Effector memory CD8-positive, alpha-beta T cell (primary cell): ENCODE data around the gene ARHGEF12.

Source experiments
- ATAC-seq: fragments of 150-1000 bp; cut with Tn5 transposase; replicated peaks from 2 replicates; pipeline ENCODE4 v1.10.0; 2021; ENCODE audit warnings: mild to moderate bottlenecking, moderate library complexity
- DNase-seq, 3 experiments: peaks; one replicate each; pipeline ENCODE4 v3.0.0; 2021
- H3K27ac Mint-ChIP-seq, 2 donors: one replicate each; pipeline ENCODE4 v1.8.0; 2022; ENCODE audit warnings: mild to moderate bottlenecking in 2 of 2, mixed read lengths in 2 of 2, moderate library complexity in 2 of 2
- H3K27me3 Mint-ChIP-seq, 2 donors: one replicate each; pipeline ENCODE4 v1.8.0; 2022; ENCODE audit warnings: mixed read lengths in 2 of 2
- H3K36me3 Mint-ChIP-seq: one replicate; pipeline ENCODE4 v1.8.0; 2022; ENCODE audit warnings: mild to moderate bottlenecking, moderate library complexity, mixed read lengths; ENCODE audit not compliant: insufficient read depth
- H3K4me1 Mint-ChIP-seq, 2 donors: one replicate each; pipeline ENCODE4 v1.8.0; 2022; ENCODE audit warnings: low read depth in 2 of 2, mixed read lengths in 2 of 2
- H3K4me3 Mint-ChIP-seq, 2 donors: one replicate each; pipeline ENCODE4 v1.8.0; 2022; ENCODE audit warnings: mild to moderate bottlenecking in 2 of 2, mixed read lengths in 2 of 2, moderate library complexity in 2 of 2
- H3K9me3 Mint-ChIP-seq, 2 donors: one replicate each; pipeline ENCODE4 v1.8.0; 2022; ENCODE audit warnings: mixed read lengths in 2 of 2

ARHGEF12 gene

GRCh38 chr11:120390585-120390922 is 54.3 kb downstream of the ARHGEF12 start:
- Mint-ChIP-seq H3K9me3 (peaks cover 0 to 8% of the 10 kb centered on the region in 2 donors), H3K27me3 (peaks cover 14 to 37% of the 10 kb centered on the region in 2 donors), H3K4me1 (peaks cover 0 to 13% of the 10 kb centered on the region in 2 donors), H3K36me3 (no peaks in the 10 kb centered on the region), H3K27ac (no peak overlapping the region), H3K4me3 (no peak overlapping the region)
- ATAC-seq (no peak), DNase-seq (no peak)

GRCh38 chr11:120391292-120391691 is 55.1 kb downstream of the ARHGEF12 start:
- Mint-ChIP-seq H3K4me1 (peaks cover 0 to 13% of the 10 kb centered on the region in 2 donors), H3K36me3 (no peaks in the 10 kb centered on the region), H3K4me3 (no peak overlapping the region), H3K27me3 (peaks cover 14 to 32% of the 10 kb centered on the region in 2 donors), H3K27ac (no peak overlapping the region), H3K9me3 (peaks cover 0 to 8% of the 10 kb centered on the region in 2 donors)
- DNase-seq (no peak), ATAC-seq (no peak)

GRCh38 chr11:120391854-120392253 is 55.6 kb downstream of the ARHGEF12 start:
- Mint-ChIP-seq H3K36me3 (no peaks in the 10 kb centered on the region), H3K4me3 (no peak overlapping the region), H3K27ac (no peak overlapping the region), H3K9me3 (peaks cover 0 to 8% of the 10 kb centered on the region in 2 donors), H3K4me1 (peaks cover 0 to 13% of the 10 kb centered on the region in 2 donors), H3K27me3 (peaks cover 14 to 32% of the 10 kb centered on the region in 2 donors)
- no peak for ATAC-seq
- DNase-seq = no peak

GRCh38 chr11:120392314-120392713 is 56.1 kb downstream of the ARHGEF12 start:
- Mint-ChIP-seq H3K36me3 (no peaks in the 10 kb centered on the region), H3K27ac (no peak overlapping the region), H3K27me3 (peaks cover 14 to 32% of the 10 kb centered on the region in 2 donors)

DNA sequence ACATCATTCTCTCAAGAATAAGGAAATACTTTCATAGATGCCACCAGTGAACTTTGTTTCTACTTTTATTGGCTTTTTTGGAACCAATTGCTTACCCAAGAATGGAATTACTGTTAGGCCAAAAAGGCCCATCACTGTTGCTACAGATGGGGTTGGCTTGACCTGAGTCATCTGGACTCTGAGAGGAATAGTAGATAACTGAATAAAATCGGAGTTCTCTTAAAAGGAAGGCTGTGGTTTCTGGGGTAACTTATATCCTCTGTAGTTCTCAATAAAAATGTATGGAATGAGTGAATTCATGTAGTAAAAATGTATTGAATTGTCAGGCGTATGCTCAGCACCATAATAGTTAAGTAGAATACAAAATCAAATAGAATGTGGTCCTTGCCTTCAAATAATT is 56.6 kb downstream of the ARHGEF12 start:
- no peak for DNase-seq
- H3K9me3 Mint-ChIP-seq = peaks cover 0 to 8% of the 10 kb centered on the region in 2 donors
- peaks cover 0 to 13% of the 10 kb centered on the region in 2 donors for H3K4me1 Mint-ChIP-seq
- no peak for ATAC-seq
- H3K27ac Mint-ChIP-seq = no peak overlapping the region
- no peaks in the 10 kb centered on the region for H3K36me3 Mint-ChIP-seq
- H3K4me3 Mint-ChIP-seq = no peak overlapping the region
- H3K27me3 Mint-ChIP-seq = peaks cover 14 to 32% of the 10 kb centered on the region in 2 donors

More at GRCh38 chr11:120392314-120392713, 56.1 kb downstream of the ARHGEF12 start:
- no peak for DNase-seq
- ATAC-seq = no peak
- Mint-ChIP-seq H3K4me3 (no peak overlapping the region), H3K9me3 (peaks cover 0 to 8% of the 10 kb centered on the region in 2 donors), H3K4me1 (peaks cover 0 to 13% of the 10 kb centered on the region in 2 donors)

DNA sequence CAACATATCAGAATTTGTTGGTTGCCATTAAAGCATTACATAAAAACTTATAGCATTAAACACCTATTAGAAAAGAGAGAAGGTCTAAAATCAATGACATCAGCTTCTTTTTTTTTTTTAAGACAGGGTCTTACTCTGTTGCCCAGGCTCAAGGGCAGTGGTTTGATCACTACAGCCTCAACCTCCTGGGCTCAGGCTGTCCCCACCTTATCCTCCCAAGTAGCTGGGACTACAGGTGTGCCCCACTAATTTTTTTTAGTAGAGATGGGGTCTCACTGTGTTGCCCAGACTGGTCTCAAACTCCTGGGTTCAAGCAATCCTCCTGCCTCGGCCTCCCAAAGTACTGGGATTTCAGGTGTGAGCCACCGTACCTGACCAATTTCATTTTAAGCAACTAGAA is 57.9 kb downstream of the ARHGEF12 start:
- DNase-seq (no peak), ATAC-seq (no peak)
- no peaks in the 10 kb centered on the region for H3K36me3 Mint-ChIP-seq
- peaks cover 14 to 32% of the 10 kb centered on the region in 2 donors for H3K27me3 Mint-ChIP-seq
- peaks cover 0 to 8% of the 10 kb centered on the region in 2 donors for H3K9me3 Mint-ChIP-seq
- H3K4me1 Mint-ChIP-seq = peaks cover 0 to 9% of the 10 kb centered on the region in 2 donors
- no peak overlapping the region for H3K4me3 Mint-ChIP-seq
- H3K27ac Mint-ChIP-seq = no peak overlapping the region

DNA sequence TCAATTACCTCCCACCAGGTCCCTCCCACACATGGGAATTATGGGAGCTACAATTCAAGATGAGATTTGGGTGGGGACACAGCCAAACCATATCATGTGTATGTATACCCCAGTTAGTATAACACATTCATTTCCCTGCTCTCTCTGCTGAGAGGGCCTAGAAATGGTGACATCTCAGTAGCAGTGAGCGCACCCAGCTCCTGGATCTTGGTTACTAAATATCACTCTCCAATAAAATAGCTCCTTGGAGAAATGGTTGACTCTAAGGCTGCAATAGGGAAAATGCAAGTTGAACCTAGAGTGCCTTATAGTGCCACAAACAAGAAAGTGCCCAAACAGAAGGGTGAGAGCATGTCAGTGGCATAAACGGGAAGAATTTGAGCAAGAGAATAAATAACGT is 59.6 kb downstream of the ARHGEF12 start:
- peaks cover 0 to 4% of the 10 kb centered on the region in 2 donors for H3K4me1 Mint-ChIP-seq

GRCh38 chr11:120398132-120398531 is 61.9 kb downstream of the ARHGEF12 start:
- Mint-ChIP-seq H3K27ac (no peak overlapping the region), H3K36me3 (no peaks in the 10 kb centered on the region), H3K9me3 (no peaks in the 10 kb centered on the region), H3K27me3 (peaks cover 0 to 8% of the 10 kb centered on the region in 2 donors), H3K4me3 (no peak overlapping the region), H3K4me1 (peaks cover 0 to 4% of the 10 kb centered on the region in 2 donors)
- DNase-seq (no peak), ATAC-seq (no peak)

More for the DNA sequence above, 59.6 kb downstream of the ARHGEF12 start:
- no peak for DNase-seq
- H3K36me3 Mint-ChIP-seq = no peaks in the 10 kb centered on the region
- H3K9me3 Mint-ChIP-seq = no peaks in the 10 kb centered on the region
- H3K27ac Mint-ChIP-seq = no peak overlapping the region
- peaks cover 0 to 21% of the 10 kb centered on the region in 2 donors for H3K27me3 Mint-ChIP-seq
- ATAC-seq = no peak
- H3K4me3 Mint-ChIP-seq = no peak overlapping the region

DNA sequence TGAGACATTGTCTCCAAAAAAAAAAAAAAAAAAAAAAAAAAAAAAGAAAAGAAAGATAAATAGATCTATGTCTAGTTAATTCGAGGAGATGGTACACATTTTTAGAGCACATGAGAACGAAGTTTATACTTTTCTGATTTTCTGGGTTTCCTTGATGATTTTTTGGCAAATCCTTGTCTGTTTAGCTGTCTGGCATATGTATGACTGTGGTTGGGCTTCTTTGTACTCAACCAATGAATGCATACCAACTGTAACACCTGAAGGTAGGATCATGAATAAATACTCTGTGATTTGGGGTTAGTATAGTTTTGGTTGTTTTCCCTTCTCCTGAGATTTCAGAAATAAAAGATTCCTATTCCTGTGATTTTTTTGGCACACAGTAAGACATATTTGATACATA is 63.1 kb downstream of the ARHGEF12 start:
- Mint-ChIP-seq H3K27me3 (peaks cover 0 to 8% of the 10 kb centered on the region in 2 donors), H3K9me3 (no peaks in the 10 kb centered on the region), H3K4me3 (no peak overlapping the region), H3K36me3 (no peaks in the 10 kb centered on the region), H3K4me1 (peaks cover 1 to 4% of the 10 kb centered on the region in 2 donors), H3K27ac (no peak overlapping the region)
- no peak for ATAC-seq
- no peak for DNase-seq

DNA sequence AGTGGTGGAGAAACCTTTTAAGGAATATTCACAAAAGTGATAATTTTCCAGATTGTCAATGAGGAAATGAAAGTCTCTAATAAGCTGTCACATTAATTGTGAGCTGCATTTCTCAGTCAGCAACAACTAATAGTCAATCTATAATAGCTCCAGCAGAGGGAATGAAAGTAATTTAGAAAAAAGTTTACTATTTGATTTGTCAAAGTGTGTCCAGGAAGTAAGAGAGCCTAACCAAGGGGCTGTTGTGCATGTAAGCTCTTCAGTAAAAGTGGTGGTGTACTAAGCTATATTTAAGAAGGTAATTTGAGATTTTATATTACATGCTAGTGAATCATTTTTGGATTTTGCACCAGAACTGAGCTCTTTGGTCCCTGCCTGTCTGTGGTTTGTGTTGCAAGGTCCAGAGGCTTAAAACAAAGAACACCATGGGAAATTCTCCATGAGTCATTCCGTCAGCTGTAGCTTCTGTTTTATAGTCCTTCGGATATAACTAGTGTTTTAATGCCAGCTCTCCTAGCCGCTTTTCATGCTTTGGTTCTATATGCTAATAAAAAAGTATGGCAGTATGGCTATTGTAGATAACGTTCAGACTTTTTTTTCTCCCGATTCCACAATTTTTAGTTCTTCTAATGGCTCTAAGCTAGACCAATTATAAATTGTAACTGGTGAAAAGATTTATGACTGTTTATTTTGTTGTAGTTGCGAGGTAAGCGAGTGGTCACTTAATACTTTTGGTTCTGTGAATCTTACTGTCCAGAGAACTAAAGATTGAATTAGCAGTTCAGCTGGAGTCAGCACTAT is 64.6 kb downstream of the ARHGEF12 start:
- DNase-seq = no peak
- no peak overlapping the region for H3K27ac Mint-ChIP-seq
- no peaks in the 10 kb centered on the region for H3K27me3 Mint-ChIP-seq

DNA sequence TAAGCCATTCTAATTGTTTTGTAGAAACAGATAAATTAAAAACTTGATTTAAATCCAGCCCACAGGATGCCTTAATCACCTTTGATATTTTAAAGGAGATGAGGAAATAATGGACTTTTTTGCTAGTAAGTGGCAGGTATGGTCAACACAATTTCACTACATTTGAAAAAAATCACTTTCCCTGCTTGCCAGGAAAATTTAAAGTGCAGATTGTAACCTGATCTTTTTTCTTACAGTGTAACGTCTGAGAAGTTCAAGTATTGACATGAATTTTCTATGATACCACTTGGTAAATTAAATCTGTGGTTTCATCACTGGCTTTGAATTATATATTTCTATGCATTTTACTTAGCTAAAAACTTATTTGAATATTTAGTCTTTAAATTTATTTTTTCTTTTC is 65.3 kb downstream of the ARHGEF12 start:
- H3K4me3 Mint-ChIP-seq = no peak overlapping the region
- H3K27ac Mint-ChIP-seq = no peak overlapping the region
- H3K27me3 Mint-ChIP-seq = no peaks in the 10 kb centered on the region
- no peaks in the 10 kb centered on the region for H3K36me3 Mint-ChIP-seq
- H3K4me1 Mint-ChIP-seq = peaks cover 0 to 1% of the 10 kb centered on the region in 2 donors
- DNase-seq = no peak
- H3K9me3 Mint-ChIP-seq = no peaks in the 10 kb centered on the region
- ATAC-seq = no peak

More for the DNA sequence above, 64.6 kb downstream of the ARHGEF12 start:
- Mint-ChIP-seq H3K9me3 (no peaks in the 10 kb centered on the region), H3K4me3 (no peak overlapping the region), H3K4me1 (peaks cover 0 to 1% of the 10 kb centered on the region in 2 donors), H3K36me3 (no peaks in the 10 kb centered on the region)
- ATAC-seq = no peak

GRCh38 chr11:120403966-120404365 is 67.8 kb downstream of the ARHGEF12 start:
- Mint-ChIP-seq H3K9me3 (no peaks in the 10 kb centered on the region), H3K4me3 (no peak overlapping the region), H3K27ac (no peak overlapping the region), H3K27me3 (no peaks in the 10 kb centered on the region), H3K4me1 (peaks cover 0 to 1% of the 10 kb centered on the region in 2 donors), H3K36me3 (no peaks in the 10 kb centered on the region)
- no peak for DNase-seq
- ATAC-seq = no peak

DNA sequence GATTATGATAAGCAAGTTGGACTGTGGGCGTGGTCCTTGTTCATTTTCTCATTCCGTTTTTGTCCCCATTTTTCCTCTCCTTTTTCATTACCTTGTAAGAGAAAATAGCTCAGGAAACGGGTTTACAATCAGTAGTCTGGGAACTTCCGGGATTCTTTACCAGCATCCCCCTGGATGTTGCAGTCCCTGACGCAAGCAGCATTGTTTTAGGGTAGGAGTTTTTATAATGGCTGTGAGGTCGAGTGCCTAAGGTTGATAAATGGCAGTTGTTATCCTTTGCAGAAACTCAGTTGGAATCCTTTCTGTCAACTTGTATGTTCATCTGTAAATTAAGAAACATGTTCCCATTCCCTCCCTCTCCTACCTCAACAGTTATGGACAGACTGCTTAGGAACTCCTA is 68.3 kb downstream of the ARHGEF12 start:
- H3K27me3 Mint-ChIP-seq = no peaks in the 10 kb centered on the region
- no peaks in the 10 kb centered on the region for H3K36me3 Mint-ChIP-seq
- no peak overlapping the region for H3K27ac Mint-ChIP-seq
- peaks cover 0 to 1% of the 10 kb centered on the region in 2 donors for H3K4me1 Mint-ChIP-seq
- H3K4me3 Mint-ChIP-seq = no peak overlapping the region
- DNase-seq (no peak), ATAC-seq (no peak)
- H3K9me3 Mint-ChIP-seq = no peaks in the 10 kb centered on the region

- H3K4me1 Mint-ChIP-seq = peaks cover 0 to 6% of the 10 kb centered on the region in 2 donors
- ATAC-seq = no peak
- no peak overlapping the region for H3K27ac Mint-ChIP-seq
- H3K27me3 Mint-ChIP-seq = no peaks in the 10 kb centered on the region
- no peak for DNase-seq
- H3K36me3 Mint-ChIP-seq = no peaks in the 10 kb centered on the region
- H3K4me3 Mint-ChIP-seq = no peak overlapping the region
- no peaks in the 10 kb centered on the region for H3K9me3 Mint-ChIP-seq
Observed at GRCh38 chr11:120409655-120410054, 73.4 kb downstream of the ARHGEF12 start.
